GM21381 (cell line): ENCODE measurements around the gene ABCB8.

Experiments
- ATAC-seq: cut with Tn5 transposase; IDR thresholded peaks from one replicate; pipeline ENCODE4 v1.9.1; 2021; ENCODE audit warnings: mild to moderate bottlenecking, moderate library complexity; ENCODE audit not compliant: unreplicated experiment

The ABCB8 gene

GRCh38 chr7:151028131-151028947 lies at the start of gene ABCB8:
Gene ABCB8 (plus strand): TSS chr7:151028450. CDS start chr7:151028516, 66 bp downstream.
- ATAC-seq, result peak; percentile 91

- ATAC-seq, result no peak
Measured at GRCh38 chr7:150979713-150980390, 48.4 kb upstream of the ABCB8 start.

- no peak for ATAC-seq
Measured at GRCh38 chr7:150980663-150981062, 47.6 kb upstream of the ABCB8 start.

- no peak for ATAC-seq
Measured at GRCh38 chr7:150981644-150982043, 46.6 kb upstream of the ABCB8 start.

GRCh38 chr7:150982351-150982750 lies 45.9 kb upstream of the ABCB8 start:
- no peak for ATAC-seq

- ATAC-seq, result no peak
Measured at GRCh38 chr7:150983893-150984368, 44.3 kb upstream of the ABCB8 start.

GRCh38 chr7:150986099-150986512 lies 42.1 kb upstream of the ABCB8 start:
- ATAC-seq, result no peak

GRCh38 chr7:150986556-150986955 lies 41.7 kb upstream of the ABCB8 start:
- ATAC-seq, result no peak

GRCh38 chr7:150988230-150989226 lies 39.7 kb upstream of the ABCB8 start:
- ATAC-seq, result no peak

GRCh38 chr7:150989456-150989855 lies 38.8 kb upstream of the ABCB8 start:
- ATAC-seq, result no peak

- no peak for ATAC-seq
Measured at GRCh38 chr7:150990416-150991186, 37.6 kb upstream of the ABCB8 start, which contains the start of gene NOS3. Gene NOS3 (plus strand): TSS chr7:150991017. CDS start chr7:150993804, 2,787 bp downstream.

- ATAC-seq, result no peak
Measured at GRCh38 chr7:150992051-150992640, 36.1 kb upstream of the ABCB8 start.

- ATAC-seq, result no peak
Measured at GRCh38 chr7:150992833-150993302, 35.4 kb upstream of the ABCB8 start.

GRCh38 chr7:150993511-150993910 lies 34.7 kb upstream of the ABCB8 start:
- no peak for ATAC-seq

- ATAC-seq, result no peak
Measured at GRCh38 chr7:150994141-150994837, 34.0 kb upstream of the ABCB8 start.

GRCh38 chr7:150994838-150995510 lies 33.3 kb upstream of the ABCB8 start:
- ATAC-seq, result no peak

- no peak for ATAC-seq
Measured at GRCh38 chr7:150996376-150997074, 31.7 kb upstream of the ABCB8 start.

- ATAC-seq, result no peak
Measured at GRCh38 chr7:150997075-150997511, 31.2 kb upstream of the ABCB8 start.
